ENCODE measurements around the gene GRHPR. TPM values are rescaled to one million over a fixed set of nuclear protein-coding genes. Genes with fewer than 3 reads are reported as not detected.
A peak's percentile ranks its signal among the peaks of the same experiment; 100 is the strongest.

The GRHPR gene
- total RNA-seq, 4 donors from 2014 or later, result 132 to 156 (median 141) TPM

DNA sequence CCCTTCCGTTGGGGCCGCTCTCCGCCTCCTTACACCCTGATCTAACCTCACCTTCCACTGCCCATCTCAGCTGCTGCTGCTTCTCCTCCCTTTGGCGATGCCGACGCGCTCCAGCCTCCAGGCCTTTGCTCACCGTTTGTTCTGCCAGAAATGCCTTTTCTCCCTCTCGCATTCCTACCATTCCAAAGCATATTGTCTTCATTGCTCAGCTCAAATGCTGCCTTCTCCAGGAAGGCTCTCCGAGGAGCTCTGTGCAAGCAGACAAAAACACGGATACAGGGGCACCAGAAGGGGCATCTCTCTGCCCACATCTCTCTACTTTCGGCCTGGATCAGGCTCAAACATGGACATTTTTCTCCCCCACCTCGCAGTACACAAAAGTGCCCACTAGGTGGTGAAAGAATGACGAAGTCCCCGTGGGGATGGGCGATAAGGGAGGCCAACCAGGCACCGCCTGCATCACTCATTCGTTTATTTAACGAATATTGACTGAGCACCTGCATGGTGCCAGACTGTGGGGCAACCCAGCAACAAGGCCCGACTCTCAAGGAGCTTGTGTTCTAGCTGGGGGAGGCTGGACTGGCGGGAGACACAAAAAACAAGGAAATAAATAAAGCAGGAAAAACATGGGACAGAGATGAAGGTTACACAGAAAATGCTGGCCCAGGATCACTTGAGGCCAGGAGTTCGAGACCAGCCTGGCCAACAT, 7.3 kb upstream of the GRHPR start:
- 19% methylated on average over 22 of the region's 22 CpGs for WGBS
- TF ChIP-seq EP300 (IDR thresholded peaks at IDR 0.05) (no peak), POLR2A (IDR thresholded peaks at IDR 0.05) (no peak)
- TF ChIP-seq, protein P1, sequence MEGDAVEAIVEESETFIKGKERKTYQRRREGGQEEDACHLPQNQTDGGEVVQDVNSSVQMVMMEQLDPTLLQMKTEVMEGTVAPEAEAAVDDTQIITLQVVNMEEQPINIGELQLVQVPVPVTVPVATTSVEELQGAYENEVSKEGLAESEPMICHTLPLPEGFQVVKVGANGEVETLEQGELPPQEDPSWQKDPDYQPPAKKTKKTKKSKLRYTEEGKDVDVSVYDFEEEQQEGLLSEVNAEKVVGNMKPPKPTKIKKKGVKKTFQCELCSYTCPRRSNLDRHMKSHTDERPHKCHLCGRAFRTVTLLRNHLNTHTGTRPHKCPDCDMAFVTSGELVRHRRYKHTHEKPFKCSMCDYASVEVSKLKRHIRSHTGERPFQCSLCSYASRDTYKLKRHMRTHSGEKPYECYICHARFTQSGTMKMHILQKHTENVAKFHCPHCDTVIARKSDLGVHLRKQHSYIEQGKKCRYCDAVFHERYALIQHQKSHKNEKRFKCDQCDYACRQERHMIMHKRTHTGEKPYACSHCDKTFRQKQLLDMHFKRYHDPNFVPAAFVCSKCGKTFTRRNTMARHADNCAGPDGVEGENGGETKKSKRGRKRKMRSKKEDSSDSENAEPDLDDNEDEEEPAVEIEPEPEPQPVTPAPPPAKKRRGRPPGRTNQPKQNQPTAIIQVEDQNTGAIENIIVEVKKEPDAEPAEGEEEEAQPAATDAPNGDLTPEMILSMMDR (IDR thresholded peaks at IDR 0.05), result peak; percentile 68 to 87
- no peaks in the 10 kb centered on the region for H3K9me3 ChIP-seq
- no peaks in the 10 kb centered on the region for H3K36me3 ChIP-seq
- H3K27me3 ChIP-seq, result no peaks in the 10 kb centered on the region
- DNase-seq (ENCODE audit: low spot score in 2 of 2), result peak in 1 of 2 donors; percentile 81
- peaks cover 28% of the 10 kb centered on the region for H3K4me1 ChIP-seq
- H3K27ac ChIP-seq, result no peak overlapping the region
- H3K4me3 ChIP-seq, result no peak overlapping the region

GRCh38 chr9:37417252-37417803, 5.2 kb upstream of the GRHPR start:
- no peak overlapping the region for H3K27ac ChIP-seq
- peaks cover 35% of the 10 kb centered on the region for H3K4me1 ChIP-seq

GRCh38 chr9:37417857-37418618, 4.5 kb upstream of the GRHPR start:
- Histone ChIP-seq H3K36me3 (no peaks in the 10 kb centered on the region), H3K4me1 (peaks cover 30% of the 10 kb centered on the region), H3K9me3 (no peaks in the 10 kb centered on the region), H3K27me3 (no peaks in the 10 kb centered on the region), H3K27ac (no peak overlapping the region), H3K4me3 (no peak overlapping the region)
- TF ChIP-seq EP300 (IDR thresholded peaks at IDR 0.05) (no peak), POLR2A (IDR thresholded peaks at IDR 0.05) (no peak), POLR2AphosphoS5 (IDR thresholded peaks at IDR 0.05) (no peak)
- TF ChIP-seq, protein P1 (IDR thresholded peaks at IDR 0.05), result no peak
- 70% methylated on average over 9 of the region's 9 CpGs for WGBS
- DNase-seq (ENCODE audit: low spot score in 2 of 2), result no peak

More at GRCh38 chr9:37417252-37417803, 5.2 kb upstream of the GRHPR start:
- H3K9me3 ChIP-seq, result no peaks in the 10 kb centered on the region
- H3K27me3 ChIP-seq, result no peaks in the 10 kb centered on the region
- no peak for TF ChIP-seq POLR2AphosphoS5 (IDR thresholded peaks at IDR 0.05)
- no peak for TF ChIP-seq POLR2A (IDR thresholded peaks at IDR 0.05)
- TF ChIP-seq, protein P1 (IDR thresholded peaks at IDR 0.05), result no peak
- no peak for TF ChIP-seq EP300 (IDR thresholded peaks at IDR 0.05)
- no peak overlapping the region for H3K4me3 ChIP-seq
- H3K36me3 ChIP-seq, result no peaks in the 10 kb centered on the region
- 84% methylated on average over 6 of the region's 9 CpGs for WGBS
- no peak for DNase-seq (ENCODE audit: low spot score in 2 of 2)

GRCh38 chr9:37419204-37419603, 3.3 kb upstream of the GRHPR start:
- Histone ChIP-seq H3K27me3 (no peaks in the 10 kb centered on the region), H3K36me3 (no peaks in the 10 kb centered on the region), H3K4me3 (no peak overlapping the region), H3K9me3 (no peaks in the 10 kb centered on the region), H3K4me1 (peaks cover 39% of the 10 kb centered on the region), H3K27ac (no peak overlapping the region)
- 97% methylated on average over 5 of the region's 5 CpGs for WGBS
- no peak for DNase-seq (ENCODE audit: low spot score in 2 of 2)
- TF ChIP-seq POLR2AphosphoS5 (IDR thresholded peaks at IDR 0.05) (no peak), POLR2A (IDR thresholded peaks at IDR 0.05) (no peak), EP300 (IDR thresholded peaks at IDR 0.05) (no peak)
- TF ChIP-seq, protein P1 (IDR thresholded peaks at IDR 0.05), result no peak

All from suprapubic skin (tissue), 4 donors.